Measurements from ENCODE around the gene IRF6.

IRF6 gene

DNA sequence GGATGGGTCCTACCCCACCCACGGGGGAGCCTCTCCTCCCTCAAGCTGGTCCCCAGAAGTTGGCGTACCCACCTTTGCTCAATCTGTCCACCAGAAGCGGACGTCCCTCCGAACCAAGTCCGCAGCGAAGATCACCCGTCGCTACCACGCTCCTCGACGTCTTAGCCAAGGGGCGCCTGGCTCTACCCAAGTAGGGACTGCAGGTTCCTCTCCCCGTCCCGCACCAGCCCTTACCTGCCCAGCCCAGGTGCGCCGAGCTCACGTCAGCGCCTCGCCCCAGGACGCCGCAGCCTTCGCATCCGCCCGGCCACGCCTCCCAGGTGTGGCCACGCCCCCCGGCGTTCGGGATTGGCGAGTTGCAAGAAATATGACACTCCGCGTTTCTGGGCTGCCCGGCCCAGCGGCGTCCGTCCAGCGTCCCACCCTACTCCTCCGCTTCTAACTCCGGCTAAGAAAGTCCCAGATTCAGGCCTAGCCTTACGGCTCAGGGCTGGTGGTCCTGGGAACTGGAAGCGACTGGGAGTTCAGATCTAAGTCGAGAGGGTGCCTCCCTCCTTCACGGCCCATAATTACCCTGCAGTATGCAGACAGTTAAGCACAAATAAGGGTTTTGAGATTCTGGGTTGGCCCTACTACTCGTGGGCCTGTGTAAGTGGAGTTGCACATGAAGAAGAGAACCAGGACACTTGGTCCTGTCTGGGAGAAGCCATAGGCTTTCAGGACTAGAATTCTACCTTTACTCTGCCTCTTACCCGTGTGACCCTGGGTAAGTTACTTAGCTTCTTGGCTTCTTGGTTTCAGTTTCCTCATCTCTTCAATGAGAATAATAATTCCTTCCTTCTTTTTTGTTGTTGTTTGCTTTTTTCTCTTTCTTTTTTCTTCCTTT, at the start of gene IRF6:
TSS of gene IRF6 (minus strand) at position 268 of the 886 bp plus-strand sequence. CDS start 4,729 bp downstream, outside the sequence.
- peak; percentile 84 for DNase-seq

DNA sequence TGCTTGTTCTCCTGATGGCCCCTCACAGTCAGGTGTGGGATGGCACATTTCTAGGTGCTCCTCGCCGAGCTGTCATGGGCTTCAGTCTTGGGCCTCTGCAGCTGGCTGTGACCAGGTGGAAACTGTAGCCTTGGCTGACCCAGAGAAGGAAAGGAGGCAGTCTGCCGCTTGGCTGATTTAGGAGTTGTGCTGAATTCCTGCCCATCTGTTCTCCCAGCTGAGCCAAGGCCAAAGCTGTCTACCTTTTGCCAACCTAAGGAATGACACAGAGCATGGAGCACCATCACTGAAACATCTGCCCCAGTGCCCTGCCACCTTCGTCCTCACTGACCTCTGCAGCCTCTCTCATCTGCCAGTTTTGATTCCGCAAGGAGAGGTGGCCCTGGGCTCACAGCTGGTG, 49.7 kb upstream of the IRF6 start:
- DNase-seq, result no peak

DNA sequence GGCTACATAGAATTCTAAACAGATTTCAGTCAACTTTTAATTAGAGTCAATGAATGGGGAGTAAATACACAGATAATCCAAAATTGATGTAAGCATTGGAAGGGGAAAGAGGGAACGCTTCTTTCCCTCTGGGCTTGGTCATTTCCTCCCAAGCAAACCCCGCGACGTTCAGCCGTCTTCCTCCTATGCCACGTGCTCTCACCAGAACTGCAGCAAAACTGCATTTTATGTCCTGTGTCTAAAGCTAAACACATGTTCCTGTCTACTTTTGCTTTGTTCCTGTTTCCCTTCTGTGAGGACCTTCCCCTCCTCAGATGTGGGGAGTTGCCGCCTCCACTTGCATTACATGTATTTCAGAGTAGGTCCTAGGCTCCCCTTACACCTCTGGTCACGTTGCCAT, 49.1 kb upstream of the IRF6 start:
- DNase-seq, result no peak

DNA sequence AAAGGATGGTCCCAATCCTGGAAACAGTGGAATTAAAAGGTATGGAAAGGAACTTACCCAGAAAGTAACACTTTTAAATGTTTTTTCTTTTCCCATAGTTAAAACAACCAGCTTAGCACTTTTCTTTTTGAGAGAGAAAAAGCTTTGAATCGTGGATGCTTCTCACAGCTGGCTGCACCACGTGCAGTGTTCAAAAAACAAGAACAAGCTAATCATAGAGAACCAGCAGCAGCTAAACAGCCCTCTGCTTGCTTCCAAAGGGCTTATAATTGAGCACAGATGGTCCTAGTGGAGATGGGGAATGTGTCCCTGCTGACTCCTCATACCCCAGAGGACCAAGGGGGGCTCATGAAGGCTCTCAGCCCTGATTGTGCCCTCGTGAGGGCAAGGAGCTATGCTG, 48.3 kb upstream of the IRF6 start:
- DNase-seq, result no peak

DNA sequence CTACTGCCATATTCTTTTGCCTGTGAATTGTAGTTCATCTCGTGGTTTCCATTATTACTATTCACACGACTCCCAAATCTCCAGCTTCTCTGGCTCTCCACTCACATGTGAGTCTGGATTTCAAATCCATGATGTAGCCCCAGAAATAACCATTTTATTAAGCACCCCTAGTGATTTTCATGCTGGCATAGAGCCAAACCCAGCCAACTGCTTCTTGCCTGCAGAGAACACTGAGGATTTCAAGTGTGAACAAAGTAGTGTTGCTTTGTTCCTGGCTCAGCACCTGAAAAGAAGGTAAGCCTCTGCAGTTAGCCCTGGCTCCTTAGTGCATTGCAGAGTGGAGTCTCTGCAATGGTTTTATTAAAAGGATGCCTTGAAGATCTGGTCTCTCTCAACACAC, 47.7 kb upstream of the IRF6 start:
- DNase-seq, result no peak

DNA sequence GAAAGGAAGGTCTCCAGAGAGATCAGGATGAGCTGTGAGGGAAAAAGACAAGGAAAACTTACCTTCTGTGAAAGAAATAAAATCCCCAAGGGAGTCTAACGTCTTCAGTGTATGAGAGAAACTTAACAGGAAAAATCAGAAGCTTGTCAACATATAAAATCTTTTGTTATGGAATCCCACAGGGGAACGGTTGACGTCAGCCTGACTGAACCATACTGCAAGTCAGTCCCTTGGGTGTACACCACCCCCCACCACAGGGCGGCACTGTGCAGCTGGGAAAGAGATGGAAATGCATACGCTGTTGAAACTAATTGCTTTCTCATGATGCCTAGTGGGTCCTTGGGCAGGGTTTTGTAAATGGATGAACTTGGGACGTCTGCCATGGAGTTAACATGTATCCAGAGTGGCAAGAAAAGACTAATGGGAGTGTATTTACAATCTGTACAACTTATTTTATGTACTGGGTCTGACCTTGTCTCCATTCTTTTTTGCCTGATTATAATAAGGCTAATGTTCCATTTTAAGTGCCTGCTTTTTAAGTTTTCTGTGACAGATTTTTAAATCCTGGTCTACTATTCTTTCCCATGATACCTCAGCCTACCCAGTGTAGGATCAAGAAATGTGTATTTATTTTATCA, 44.5 kb upstream of the IRF6 start:
- peak; percentile 3 for DNase-seq

DNA sequence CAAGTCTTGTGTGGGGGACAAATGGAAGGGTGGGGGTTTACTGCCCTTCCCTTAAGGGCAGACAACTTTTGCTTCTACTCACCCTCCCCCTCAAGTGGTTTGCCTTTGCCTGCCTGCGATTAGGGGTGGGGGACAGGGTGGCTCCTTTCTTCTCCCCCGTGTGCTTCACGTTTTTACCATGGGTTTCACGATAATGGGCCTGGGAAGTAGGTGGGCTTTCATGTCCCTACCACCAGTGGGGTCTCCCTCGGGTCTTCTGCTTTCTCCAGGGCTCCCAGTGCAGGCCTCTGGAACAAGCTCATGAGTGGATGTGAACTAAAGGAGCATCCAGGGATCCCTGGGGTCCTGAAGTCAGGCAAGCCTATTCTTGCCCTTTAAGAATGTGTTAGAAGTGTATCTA, 43.4 kb upstream of the IRF6 start:
- no peak for DNase-seq

DNA sequence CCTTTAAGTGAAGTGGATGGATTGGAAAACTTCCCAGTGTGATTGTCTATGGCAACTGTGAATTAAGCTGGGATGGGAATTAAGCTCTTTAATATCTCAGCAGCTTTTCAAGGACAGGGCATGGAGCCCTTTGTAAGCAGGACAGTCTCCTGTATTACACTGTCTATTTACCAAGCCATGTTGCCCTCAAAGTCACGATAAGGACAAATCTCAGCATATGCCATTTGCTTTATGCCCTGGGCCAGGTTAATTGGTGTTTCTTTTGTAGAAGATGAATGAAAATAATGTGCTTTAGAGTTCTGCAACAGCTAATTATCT, 39.4 kb upstream of the IRF6 start:
- DNase-seq, result no peak

DNA sequence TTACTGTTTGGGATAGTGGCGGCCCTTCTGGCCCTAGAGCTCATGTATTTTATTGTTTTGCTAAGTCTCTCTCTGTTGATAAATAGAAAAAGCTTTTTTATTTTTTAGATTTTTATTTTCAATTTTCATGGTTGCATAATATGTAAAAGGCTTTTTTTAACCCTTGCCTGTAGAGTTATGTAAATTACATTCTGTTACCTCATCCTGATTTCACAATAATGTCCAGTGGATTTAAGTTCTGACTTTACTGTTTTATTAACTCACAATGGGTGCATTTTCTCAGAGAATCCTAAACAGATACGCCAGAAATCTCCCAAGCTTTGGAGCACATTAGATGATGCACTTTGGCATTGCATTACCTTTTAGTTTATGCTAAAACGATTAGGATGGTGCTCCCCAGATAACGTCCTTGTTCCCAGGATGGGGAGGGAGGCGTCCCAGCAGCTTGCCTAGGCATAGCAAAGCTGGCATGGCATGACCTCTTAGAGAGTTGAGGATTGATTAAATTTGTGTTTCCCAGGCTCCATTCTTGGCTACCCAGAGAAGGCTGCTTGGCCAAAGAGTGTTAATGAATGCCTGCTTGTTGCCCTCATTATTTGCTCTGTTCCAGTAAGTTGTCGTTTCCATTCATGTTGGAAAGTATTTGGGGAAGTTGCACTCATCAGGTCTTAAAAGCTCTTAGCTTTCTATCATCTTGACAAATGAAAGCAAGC, 38.9 kb upstream of the IRF6 start:
- DNase-seq, result no peak

DNA sequence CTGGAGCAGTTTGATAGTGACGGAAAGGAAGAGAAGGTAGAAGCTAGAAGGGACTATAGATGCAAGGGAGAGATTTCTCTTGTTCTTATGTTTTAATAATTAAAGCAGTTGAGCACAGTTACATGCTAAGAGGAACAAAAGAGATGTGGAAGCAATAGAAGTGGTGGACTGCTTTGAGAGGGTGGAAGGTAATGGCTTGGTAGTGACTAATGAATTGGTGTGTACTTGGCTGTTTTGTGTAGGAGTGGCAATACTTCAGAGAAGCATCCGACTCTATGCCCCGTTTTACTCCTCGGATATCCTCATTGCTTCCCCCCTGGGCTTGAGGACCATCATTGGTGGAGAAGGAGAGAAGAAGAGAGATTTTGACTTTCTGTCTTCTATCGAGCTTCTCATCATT, 34.7 kb upstream of the IRF6 start:
- no peak for DNase-seq

DNA sequence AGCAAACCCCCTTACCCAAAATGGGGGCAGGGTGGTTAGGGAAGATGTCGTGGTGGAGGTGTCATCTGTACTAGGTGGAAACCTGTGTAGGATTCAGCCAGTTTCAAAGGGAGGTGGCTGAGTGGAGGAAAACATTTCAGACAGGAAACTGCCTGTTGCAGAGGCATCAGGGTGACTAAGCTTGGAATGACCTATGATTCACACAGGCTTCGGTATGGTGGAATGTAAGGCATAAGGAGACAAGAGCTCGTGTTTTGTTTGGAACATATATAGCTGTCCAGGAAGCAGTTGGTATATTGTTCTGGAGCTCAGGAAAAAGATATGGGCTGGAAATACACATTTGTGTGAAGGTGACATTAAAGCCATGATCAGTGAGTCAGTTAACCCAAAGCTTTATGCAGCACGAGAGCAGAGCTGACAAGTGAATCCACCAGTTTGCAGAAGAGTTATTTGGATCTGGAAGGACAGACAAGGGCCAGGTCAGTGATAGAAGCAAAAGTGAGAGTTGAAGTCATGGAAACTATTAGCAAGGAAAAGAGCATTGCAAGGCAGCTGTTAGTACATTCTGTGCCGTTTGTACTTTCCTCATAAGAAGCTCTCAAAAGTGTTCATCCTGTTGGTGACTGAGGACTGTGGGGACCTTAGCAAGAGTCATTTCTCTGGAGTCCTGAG, 34.1 kb upstream of the IRF6 start:
- no peak for DNase-seq

DNA sequence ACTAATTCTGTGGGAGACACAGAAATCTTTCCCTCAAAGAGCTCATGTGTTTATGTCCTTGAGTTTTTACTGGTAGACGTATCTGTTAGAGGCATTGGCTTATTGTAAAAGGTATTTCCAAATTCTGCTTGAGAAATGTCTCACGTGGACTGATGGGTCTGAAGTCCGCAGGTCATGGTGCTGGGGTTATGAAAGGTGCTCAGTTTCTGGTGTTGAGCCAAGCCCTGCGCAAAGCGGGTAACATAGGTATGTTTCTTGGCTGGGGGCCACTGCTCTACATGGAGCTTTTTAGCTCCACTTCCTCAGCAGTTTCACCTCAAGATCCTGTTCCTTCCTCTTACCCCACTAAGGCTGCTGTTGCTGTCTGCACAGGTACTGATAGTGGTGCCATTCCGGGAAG, 32.6 kb upstream of the IRF6 start:
- DNase-seq, result no peak

DNA sequence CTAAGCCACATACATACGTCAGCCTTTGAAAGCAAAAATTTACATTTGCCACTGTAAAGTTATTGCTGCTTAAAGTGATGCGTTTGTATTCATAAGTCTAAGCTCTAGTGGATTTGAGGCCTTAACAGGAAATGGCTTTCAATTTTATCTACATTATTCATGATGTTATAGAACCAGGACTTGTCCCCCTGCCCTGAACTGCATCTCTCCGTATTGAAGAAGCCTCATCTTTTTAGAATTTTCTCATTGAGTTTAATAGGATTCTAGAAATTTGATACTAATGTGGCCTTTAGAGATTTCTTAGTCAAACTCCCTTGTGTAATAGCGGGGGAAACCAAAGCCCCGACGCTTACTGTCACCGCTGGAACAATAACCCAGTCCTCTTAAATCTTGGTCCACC, 31.7 kb upstream of the IRF6 start:
- no peak for DNase-seq

DNA sequence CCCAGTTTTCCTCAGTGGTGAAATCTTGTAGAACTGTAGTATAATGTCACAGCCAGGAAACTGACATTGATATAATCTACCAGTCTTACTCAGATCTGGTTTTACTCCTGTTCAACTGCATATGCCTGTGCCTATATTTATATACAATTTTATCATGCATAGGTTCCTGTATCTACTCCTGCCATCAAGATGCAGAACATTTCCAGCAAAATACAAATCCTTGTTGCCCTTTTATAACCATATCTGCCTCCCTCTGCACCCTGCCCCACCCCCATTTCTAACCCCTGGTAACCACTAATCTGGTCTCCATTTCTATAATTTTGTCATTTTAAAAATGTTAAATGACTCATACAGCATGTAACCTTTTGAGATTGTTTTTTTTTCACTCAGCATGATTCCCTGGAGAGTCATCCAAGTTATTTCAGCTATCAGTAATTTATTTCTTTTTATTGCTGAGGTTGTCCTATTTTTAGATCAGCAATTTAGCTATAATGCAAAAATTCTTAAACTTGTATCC, 29.9 kb upstream of the IRF6 start:
- no peak for DNase-seq

DNA sequence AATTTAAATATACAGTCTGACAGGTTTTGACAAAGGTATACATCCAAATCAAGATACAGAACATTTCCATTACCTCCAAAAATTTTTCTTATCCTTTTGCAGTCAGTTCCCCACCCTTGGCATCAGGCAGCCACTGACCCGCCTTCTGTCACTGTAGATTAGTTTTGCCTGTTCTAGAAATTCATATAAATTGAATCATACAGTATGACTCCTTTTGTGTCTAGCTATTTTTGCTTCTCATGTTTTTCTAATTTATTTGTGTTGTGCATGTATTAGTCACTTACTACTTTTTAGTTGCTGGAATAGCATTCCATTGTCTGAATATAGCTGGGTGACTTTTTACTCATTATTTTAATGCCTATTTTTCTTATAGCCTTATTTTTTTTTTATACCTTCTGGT, 25.7 kb upstream of the IRF6 start:
- DNase-seq, result no peak

DNA sequence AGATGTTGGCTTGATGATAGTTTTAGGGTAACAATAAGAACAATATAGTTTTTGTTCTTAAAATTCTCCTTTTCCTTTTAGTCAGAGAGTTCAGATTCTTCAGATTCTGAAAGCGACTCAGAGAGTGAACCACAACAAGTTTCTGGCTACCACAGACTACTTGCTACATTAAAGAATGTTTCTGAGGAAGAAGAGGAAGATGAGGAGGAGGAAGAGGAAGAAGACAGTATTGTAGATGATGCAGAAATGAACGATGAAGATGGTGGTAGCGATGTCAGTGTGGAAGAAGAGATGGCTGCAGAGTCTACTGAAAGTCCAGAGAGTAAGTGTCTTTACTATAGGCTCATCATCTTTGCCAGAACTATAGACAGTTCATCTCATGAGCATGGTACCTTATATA, 24.8 kb upstream of the IRF6 start:
- no peak for DNase-seq

DNA sequence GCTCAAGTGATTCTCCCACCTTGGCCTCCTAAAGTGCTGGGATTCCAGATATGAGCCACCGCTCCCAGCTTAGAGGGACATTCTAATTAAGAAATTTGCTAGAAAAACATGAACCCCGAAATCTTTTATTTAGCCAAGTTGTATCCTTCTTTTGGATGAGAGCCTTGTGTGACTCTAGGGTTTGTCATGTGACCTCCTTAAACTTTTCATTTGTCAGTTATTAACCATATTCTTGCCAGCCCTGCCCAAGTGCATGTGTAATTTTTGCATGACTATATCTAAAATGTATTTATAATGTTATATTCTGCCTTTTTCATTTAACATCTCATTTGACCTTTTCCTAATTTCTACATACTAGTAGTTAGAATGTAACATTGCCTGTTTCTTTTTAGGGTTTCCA, 23.8 kb upstream of the IRF6 start:
- DNase-seq, result no peak

DNA sequence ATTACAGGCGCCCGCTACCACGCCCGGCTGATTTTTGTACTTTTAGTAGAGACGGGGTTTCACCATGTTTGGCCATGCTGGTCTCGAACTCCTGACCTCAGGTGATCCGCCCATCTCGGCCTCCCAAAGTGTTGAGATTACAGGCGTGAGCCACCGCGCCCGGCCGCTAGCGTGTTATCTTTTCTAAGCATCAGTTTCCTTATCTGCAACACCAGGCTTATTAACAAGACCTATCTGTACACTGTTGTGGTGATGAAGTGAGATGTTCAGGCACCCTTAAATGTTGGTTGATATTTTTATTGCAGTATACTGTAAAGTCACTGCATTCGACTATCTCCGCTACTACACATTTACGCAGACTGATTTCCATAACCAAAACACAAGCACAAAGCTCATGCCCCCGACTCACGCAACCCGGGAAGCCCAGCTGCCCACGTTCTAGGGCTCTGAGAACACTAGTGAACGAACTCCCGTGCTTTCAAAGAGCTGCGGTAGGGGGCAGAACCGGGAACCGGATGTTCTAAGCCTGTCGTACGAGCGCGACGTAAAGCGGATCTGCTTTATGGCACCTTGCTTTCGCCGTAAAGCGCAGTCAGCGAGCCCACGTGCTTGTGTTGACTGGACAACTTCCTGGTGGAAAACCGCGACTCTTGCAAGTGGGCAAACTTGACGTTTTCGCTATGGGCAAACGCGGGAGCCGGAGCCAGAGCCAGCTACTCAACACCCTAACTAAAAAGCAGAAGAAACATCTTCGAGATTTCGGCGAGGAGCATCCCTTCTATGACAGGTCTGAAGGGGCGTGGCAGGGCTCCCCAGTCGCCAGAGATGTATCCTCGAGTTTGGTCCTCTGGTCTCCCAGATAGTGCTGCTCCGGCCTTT, 21.7 kb upstream of the IRF6 start, which contains the start of gene UTP25:
TSS of gene UTP25 (plus strand) at position 589 of the 879 bp plus-strand sequence. CDS start at position 681, 92 bp downstream.
- peak; percentile 95 for DNase-seq

DNA sequence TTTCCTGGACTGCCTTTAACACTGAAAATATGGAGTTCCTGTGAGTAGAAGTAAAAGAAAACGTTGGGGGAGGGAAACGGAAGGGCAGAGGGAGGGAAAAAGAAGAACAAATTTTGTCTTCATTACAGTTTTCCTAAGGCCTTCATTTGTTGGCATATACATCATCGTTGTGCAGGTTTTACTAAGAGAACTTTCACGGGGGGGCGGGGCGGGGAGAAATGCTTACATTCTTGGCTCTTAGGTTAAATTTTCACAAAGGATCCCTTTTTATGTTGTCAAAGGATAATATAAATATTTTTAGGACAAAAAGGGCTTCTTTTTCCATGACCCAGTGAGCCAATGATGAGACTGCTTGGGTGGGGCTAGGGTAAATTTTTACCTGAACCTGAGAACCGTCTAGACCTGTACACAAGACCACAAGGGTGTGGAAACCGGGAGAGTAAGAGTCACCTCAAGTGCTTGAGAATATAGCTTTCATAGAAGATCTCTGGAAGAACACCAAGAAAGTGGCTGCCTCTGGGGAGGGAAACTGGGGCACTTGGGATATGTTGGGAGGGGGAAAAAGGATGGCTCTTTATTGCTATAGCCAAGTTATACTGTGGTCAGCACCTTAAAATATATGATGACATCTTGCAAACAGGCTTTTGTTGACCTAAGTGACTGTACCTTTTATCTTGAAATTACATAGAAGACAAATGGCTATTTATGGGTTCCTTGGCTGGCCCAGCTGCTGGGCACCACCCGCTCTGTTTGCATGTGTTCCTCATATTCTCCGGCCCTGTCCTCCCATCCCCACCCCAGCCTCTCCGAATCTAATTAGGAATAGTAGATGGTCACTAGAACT, 19.9 kb upstream of the IRF6 start:
- no peak for DNase-seq

DNA sequence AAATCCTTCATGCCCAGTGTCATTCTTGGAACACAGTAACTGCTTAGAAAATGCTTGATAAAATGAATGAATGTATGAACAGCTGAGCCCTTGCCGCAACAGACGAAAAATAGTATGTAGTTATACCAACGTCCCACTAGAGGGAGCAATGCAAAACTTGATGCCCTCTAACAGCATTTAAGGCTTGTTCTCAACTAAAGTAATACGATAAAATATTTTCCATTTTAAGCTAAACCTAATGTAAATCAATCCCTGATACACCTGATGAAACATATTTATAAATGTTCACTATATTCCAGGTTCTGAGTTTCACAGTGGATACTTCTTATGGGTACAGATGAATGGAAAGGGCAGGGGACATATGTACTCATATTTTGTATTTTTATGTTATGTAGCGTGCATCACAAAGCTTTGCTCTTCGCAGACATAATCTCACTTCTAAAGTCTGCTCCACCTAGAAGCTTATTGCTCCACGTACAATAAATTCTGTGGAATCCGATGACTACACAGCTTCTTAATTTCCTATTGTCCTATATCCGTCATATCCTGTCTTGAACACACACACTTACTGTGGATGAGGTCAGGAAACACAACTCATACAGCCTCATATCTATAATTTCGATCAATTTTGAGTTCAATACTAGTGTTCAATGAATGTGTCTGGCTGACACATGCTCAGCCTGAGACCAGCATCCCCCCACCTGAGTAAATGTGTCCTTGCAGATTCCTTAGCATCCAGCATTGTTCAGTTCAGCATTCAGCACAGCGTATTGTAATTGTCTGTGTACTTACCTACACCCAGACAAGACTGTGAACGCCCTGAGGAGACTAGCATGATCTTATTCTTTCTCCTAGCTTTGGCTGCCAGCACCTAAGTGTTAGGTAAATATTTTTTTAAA, 17.4 kb upstream of the IRF6 start:
- DNase-seq, result peak; percentile 64

Measured in CD4-positive, alpha-beta T cell treated with Interleukin-10 for 1 hour (primary cell).